Liver (tissue), 9 donors: ENCODE data around the gene MARK1. TPM values are rescaled to one million over a fixed set of nuclear protein-coding genes. Genes with fewer than 3 reads are reported as not detected.

ENCODE experiments used
- DNase-seq: peaks from one replicate; pipeline ENCODE4 v3.0.0-alpha.2; 2017; ENCODE audit warnings: low spot score
- H3K27ac ChIP-seq, 2 donors: one replicate each; pipeline ENCODE4 v1.7.0; 2013; ENCODE audit warnings: inconsistent platforms in 2 of 2, low read length in 2 of 2, control low read depth in 1 of 2, low read depth in 1 of 2, mild to moderate bottlenecking in 1 of 2
- H3K27me3 ChIP-seq, 4 donors: one replicate each; pipeline versions ENCODE4 v1.6.1 to v1.7.0; 2013; ENCODE audit warnings: low read length in 3 of 4, inconsistent platforms in 1 of 4, mild to moderate bottlenecking in 1 of 4, moderate library complexity in 1 of 4; ENCODE audit not compliant: control insufficient read depth in 4 of 4, insufficient read depth in 4 of 4
- H3K36me3 ChIP-seq, 4 donors: one replicate each; pipeline versions ENCODE4 v1.6.1 to v1.7.0; 2013; ENCODE audit warnings: low read length in 3 of 4, mild to moderate bottlenecking in 3 of 4, low read depth in 1 of 4, moderate library complexity in 1 of 4; ENCODE audit not compliant: control insufficient read depth in 4 of 4, insufficient read depth in 3 of 4
- H3K4me1 ChIP-seq, 4 donors: one replicate each; pipeline versions ENCODE4 v1.6.1 to v1.7.0; 2013; ENCODE audit warnings: low read length in 3 of 4, mild to moderate bottlenecking in 3 of 4, moderate library complexity in 1 of 4; ENCODE audit not compliant: control insufficient read depth in 4 of 4, insufficient read depth in 4 of 4
- H3K4me3 ChIP-seq, 3 donors: one replicate each; pipeline versions ENCODE4 v1.6.1 to v1.7.0; 2013; ENCODE audit warnings: low read length in 3 of 3, control low read depth in 1 of 3, low read depth in 1 of 3, mild to moderate bottlenecking in 1 of 3
- H3K9ac ChIP-seq, 2 donors: one replicate each; pipeline ENCODE4 v1.7.0; 2013; ENCODE audit warnings: low read length in 2 of 2, mild to moderate bottlenecking in 2 of 2, moderate library complexity in 2 of 2, control low read depth in 1 of 2, low read depth in 1 of 2
- H3K9me3 ChIP-seq, 4 donors: one replicate each; pipeline versions ENCODE4 v1.6.1 to v1.7.0; 2013; ENCODE audit warnings: low read length in 3 of 4; ENCODE audit not compliant: control insufficient read depth in 4 of 4
- ATF3 ChIP-seq: IDR thresholded peaks from 2 replicates; pipeline ENCODE4 v1.6.1; 2016; ENCODE audit warnings: antibody characterized with exemption
- EGR1 ChIP-seq, 2 donors: IDR thresholded peaks; 2 replicates each; pipeline ENCODE4 v1.6.1; 2016 to 2018; ENCODE audit warnings: antibody characterized with exemption in 2 of 2, low read depth in 2 of 2
- FOXA1 ChIP-seq: IDR thresholded peaks from 2 replicates; pipeline ENCODE4 v1.6.1; 2016; ENCODE audit warnings: antibody characterized with exemption
- GABPA ChIP-seq, 2 donors: IDR thresholded peaks in 1 of 2; conservative IDR thresholded peaks in 1 of 2; 2 replicates each; pipeline ENCODE4 v1.6.1; 2016; ENCODE audit warnings: antibody characterized with exemption in 2 of 2, mild to moderate bottlenecking in 1 of 2, moderate library complexity in 1 of 2
- HNF4A ChIP-seq, 2 donors: conservative IDR thresholded peaks; 2 replicates each; pipeline ENCODE4 v1.6.1; 2016; ENCODE audit warnings: antibody characterized with exemption in 2 of 2, mild to moderate bottlenecking in 2 of 2
- HNF4G ChIP-seq: IDR thresholded peaks from 2 replicates; pipeline ENCODE4 v1.6.1; 2016; ENCODE audit warnings: antibody characterized with exemption
- JUND ChIP-seq, 2 donors: IDR thresholded peaks; 2 replicates each; pipeline ENCODE4 v1.6.1; 2016; ENCODE audit warnings: antibody characterized with exemption in 2 of 2
- RAD21 ChIP-seq, 2 donors: IDR thresholded peaks; 2 replicates each; pipeline ENCODE4 v1.6.1; 2016; ENCODE audit warnings: antibody characterized with exemption in 2 of 2, mild to moderate bottlenecking in 2 of 2
- RXRA ChIP-seq, 2 donors: IDR thresholded peaks; 2 replicates each; pipeline ENCODE4 v1.6.1; 2017 to 2018; ENCODE audit warnings: antibody characterized with exemption in 2 of 2, mild to moderate bottlenecking in 1 of 2
- TAF1 ChIP-seq: conservative IDR thresholded peaks from 2 replicates; pipeline ENCODE4 v1.6.1; 2016; ENCODE audit warnings: antibody characterized with exemption, mild to moderate bottlenecking
- ZBTB33 ChIP-seq: IDR thresholded peaks from 2 replicates; pipeline ENCODE4 v1.6.1; 2016; ENCODE audit warnings: antibody characterized with exemption
- WGBS: extraction: QIAGEN DNeasy Blood & Tissue Kit; methylation state at CpG from one replicate; pipeline ENCODE4 v1.1.7; 2013; 5-methylcytosine and 5-hydroxymethylcytosine counted together
- polyA plus RNA-seq, 2 donors: library from polyadenylated mRNA; stranded (reverse) in 1 of 2; unstranded in 1 of 2; fragments of 200-250 nt in 1 of 2; fragments of >200 nt in 1 of 2; fragmentation: Nextera tagmentation in 1 of 2; extraction: Ambion mirVana in 1 of 2; gene quantifications; one replicate each; pipeline versions ENCODE4 v1.2.1 to v1.2.3, GENCODE V29; 2013 to 2015
- total RNA-seq, 2 donors: library from RNA; depleted of rRNA; stranded (reverse); fragments of >200 nt; gene quantifications; one replicate each; pipeline ENCODE4 v1.2.3, GENCODE V29; 2014
- TF ChIP-seq, protein P1 (sequence below): IDR thresholded peaks from 2 replicates; pipeline ENCODE4 v1.6.1; 2016; ENCODE audit warnings: antibody characterized with exemption, mild to moderate bottlenecking
- TF ChIP-seq, protein P2 (sequence below): IDR thresholded peaks from 2 replicates; pipeline ENCODE4 v1.6.1; 2016; ENCODE audit warnings: antibody characterized with exemption
- donor health status: healthy.
- donor health status: healthy.
- donor health status: healthy.
- donor health status: healthy.
- donor health status: healthy.

MARK1 gene
- total and polyA plus RNA-seq, 4 donors = 0.10 to 0.59 (median 0.25) TPM

- TF ChIP-seq, protein P1, sequence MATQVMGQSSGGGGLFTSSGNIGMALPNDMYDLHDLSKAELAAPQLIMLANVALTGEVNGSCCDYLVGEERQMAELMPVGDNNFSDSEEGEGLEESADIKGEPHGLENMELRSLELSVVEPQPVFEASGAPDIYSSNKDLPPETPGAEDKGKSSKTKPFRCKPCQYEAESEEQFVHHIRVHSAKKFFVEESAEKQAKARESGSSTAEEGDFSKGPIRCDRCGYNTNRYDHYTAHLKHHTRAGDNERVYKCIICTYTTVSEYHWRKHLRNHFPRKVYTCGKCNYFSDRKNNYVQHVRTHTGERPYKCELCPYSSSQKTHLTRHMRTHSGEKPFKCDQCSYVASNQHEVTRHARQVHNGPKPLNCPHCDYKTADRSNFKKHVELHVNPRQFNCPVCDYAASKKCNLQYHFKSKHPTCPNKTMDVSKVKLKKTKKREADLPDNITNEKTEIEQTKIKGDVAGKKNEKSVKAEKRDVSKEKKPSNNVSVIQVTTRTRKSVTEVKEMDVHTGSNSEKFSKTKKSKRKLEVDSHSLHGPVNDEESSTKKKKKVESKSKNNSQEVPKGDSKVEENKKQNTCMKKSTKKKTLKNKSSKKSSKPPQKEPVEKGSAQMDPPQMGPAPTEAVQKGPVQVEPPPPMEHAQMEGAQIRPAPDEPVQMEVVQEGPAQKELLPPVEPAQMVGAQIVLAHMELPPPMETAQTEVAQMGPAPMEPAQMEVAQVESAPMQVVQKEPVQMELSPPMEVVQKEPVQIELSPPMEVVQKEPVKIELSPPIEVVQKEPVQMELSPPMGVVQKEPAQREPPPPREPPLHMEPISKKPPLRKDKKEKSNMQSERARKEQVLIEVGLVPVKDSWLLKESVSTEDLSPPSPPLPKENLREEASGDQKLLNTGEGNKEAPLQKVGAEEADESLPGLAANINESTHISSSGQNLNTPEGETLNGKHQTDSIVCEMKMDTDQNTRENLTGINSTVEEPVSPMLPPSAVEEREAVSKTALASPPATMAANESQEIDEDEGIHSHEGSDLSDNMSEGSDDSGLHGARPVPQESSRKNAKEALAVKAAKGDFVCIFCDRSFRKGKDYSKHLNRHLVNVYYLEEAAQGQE = no peak
- TF ChIP-seq JUND (IDR thresholded peaks at IDR 0.05) (no peak), RAD21 (IDR thresholded peaks at IDR 0.05) (no peak), GABPA (IDR thresholded peaks at IDR 0.05 in 1 of 2, conservative IDR thresholded peaks at IDR 0.05 in 1 of 2) (no peak)
- TF ChIP-seq, protein P2, sequence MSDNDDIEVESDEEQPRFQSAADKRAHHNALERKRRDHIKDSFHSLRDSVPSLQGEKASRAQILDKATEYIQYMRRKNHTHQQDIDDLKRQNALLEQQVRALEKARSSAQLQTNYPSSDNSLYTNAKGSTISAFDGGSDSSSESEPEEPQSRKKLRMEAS = no peak
Observed at GRCh38 chr1:220516722-220517042, 11.3 kb upstream of the MARK1 start (continued).

- no peak for DNase-seq
- peaks cover 0 to 15% (median 1%) of the 10 kb centered on the region in 4 donors for H3K27me3 ChIP-seq
- H3K9me3 ChIP-seq = no peaks in the 10 kb centered on the region
- 54% methylated on average over 1 of the region's 1 CpG for WGBS
- H3K36me3 ChIP-seq = no peaks in the 10 kb centered on the region
- no peak overlapping the region for H3K9ac ChIP-seq
- no peak overlapping the region for H3K4me3 ChIP-seq
- TF ChIP-seq HNF4A (conservative IDR thresholded peaks at IDR 0.05) (no peak), JUND (IDR thresholded peaks at IDR 0.05) (no peak), TAF1 (no peak), RXRA (IDR thresholded peaks at IDR 0.05) (no peak), ATF3 (no peak), HNF4G (no peak), EGR1 (IDR thresholded peaks at IDR 0.05; ENCODE audit: low read depth in 2 of 2) (no peak)
- TF ChIP-seq, protein P1 = no peak
- no peak overlapping the region for H3K27ac ChIP-seq
- H3K4me1 ChIP-seq = no peaks in the 10 kb centered on the region
Observed at GRCh38 chr1:220521778-220522177, 6.2 kb upstream of the MARK1 start.

DNA sequence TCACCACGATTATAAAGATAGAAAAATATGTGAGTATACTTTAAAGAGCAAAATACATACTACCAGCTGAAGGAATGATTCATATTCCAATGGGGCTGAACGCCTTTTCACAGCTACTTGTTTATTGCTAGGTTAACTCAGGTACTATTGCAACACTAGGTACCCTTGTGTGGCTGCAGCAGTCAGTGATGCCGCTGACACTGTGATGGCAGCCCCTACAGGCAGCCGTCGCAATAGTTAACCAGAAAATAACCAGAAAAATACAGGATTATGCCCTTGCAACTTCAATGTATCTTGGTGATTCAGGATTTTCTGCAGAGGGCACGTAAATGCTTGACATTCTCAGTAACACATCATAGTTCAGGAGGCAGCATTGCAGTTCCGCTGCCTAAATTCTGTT is 1.6 kb upstream of the MARK1 start:
- H3K4me1 ChIP-seq = peaks cover 9 to 21% (median 15%) of the 10 kb centered on the region in 4 donors
- no peaks in the 10 kb centered on the region for H3K9me3 ChIP-seq
- peaks cover 0 to 23% (median 6%) of the 10 kb centered on the region in 4 donors for H3K27me3 ChIP-seq
- H3K4me3 ChIP-seq = no peak overlapping the region
- no peak for DNase-seq
- WGBS = 48% methylated on average over 7 of the region's 7 CpGs
- no peak overlapping the region for H3K9ac ChIP-seq
- H3K27ac ChIP-seq = no peak overlapping the region
- H3K36me3 ChIP-seq = no peaks in the 10 kb centered on the region
- TF ChIP-seq JUND (IDR thresholded peaks at IDR 0.05) (no peak), ZBTB33 (no peak), FOXA1 (no peak), ATF3 (no peak)
- TF ChIP-seq, protein P2 = no peak
- TF ChIP-seq, protein P1 = no peak
